Skin of body (tissue), 2 donors: ENCODE results near the gene KDM4C. TPM values are rescaled to one million over a fixed set of nuclear protein-coding genes. Genes with fewer than 3 reads are reported as not detected.
"Not testable (repeated sequence)": the region's sequence is repeated elsewhere in the genome, so short reads cannot be mapped to it uniquely, and the experiment has no call there.

Experiments
- DNase-seq: peaks from one replicate; lab custom pipeline; 2025; lab: John Stamatoyannopoulos, UW
- total RNA-seq: library from RNA; depleted of rRNA; stranded (reverse); fragments of >200 nt; gene quantifications from one replicate; pipeline ENCODE4 v1.2.3, GENCODE V29; 2014

KDM4C gene
- total RNA-seq, 1 donor from 2014 or later = 45.8 TPM

- no peak for DNase-seq
Observed at GRCh38 chr9:7169717-7170389, 412.1 kb downstream of the KDM4C start.

GRCh38 chr9:7171396-7172153, 413.8 kb downstream of the KDM4C start:
- no peak for DNase-seq

GRCh38 chr9:7172154-7173115, 414.7 kb downstream of the KDM4C start:
- no peak for DNase-seq

- DNase-seq = no peak
Observed at GRCh38 chr9:7173139-7173538, 415.4 kb downstream of the KDM4C start.

DNA sequence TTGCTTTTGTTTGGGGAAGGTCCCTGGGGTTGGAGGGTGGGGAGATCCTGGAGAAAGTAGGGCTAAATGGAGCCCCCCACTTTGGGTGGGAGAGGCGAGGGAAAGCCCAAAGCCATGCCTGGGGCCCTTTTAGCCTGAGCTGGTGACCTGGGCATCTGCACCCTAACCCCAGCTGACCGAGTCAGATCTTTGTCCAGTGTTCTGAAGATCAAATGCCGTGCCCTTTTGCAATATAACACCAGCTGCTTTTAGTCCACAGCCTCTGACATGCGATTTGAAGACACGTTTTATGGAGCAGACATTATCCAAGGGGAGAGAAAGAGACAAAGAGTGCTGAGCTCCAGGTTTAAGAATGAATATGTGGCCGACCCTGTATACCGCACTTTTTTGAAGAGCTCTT, 416.5 kb downstream of the KDM4C start:
- no peak for DNase-seq

- DNase-seq = no peak
Observed at GRCh38 chr9:7174884-7175283, 417.1 kb downstream of the KDM4C start.

- DNase-seq = peak; percentile 22
Observed at GRCh38 chr9:7176561-7176960, 418.8 kb downstream of the KDM4C start.

DNA sequence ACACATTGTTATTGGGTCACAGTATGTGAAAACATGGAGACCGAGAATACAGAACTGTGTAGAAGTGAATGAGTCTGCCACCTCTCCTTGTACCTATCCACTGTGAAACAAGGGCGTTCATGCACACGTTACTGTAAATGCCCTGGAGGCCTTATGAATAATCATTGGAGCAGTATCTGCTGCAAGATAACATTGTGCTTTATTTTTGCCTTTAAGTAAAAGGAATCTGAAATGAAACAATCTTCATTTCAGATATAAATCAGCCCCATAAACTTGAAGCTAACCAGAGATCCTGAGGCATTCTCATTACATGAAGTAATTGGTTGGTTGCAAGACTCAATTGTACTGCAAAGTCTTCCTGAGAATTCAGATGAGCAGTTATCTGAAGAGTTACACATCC, 419.6 kb downstream of the KDM4C start:
- DNase-seq = no peak

DNA sequence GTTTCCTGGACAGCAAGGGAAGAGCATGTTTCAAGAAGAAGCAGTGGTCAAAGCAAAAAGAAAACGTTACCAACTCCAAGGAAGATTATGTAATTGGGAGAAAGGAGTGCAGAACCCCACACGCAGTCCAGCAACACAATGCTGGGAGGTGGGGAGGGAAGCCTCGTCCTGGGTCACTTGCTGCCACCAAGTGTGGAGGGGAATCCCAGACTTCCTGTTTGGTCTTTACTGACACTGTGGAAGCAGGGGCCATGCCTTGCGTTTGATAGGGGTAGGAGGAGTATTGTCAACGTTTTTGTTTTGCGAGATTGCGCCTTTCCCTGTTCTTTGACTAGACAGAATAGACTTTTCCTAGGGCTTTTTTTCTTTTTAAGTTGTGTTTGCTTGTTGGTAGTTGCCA, 421.0 kb downstream of the KDM4C start:
- no peak for DNase-seq

DNA sequence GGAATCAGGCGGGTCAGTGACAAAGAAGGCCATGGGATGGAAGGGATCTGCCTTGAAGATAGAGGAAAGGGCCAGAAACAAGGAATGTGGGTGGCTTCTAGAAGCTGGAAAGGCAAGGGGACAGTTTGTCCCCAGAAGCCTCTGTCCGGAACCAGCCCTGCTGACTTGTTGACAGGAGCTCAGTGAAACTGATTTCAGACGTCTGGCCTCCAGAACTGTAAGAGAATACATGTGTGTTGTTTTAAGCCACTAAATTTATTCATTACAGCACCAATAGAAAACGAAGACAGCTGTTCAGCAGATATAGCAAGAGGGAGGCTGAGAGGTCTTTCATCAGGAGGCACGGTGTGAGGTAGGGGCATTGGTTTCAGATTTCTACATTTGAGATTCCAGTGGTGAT, 422.5 kb downstream of the KDM4C start:
- DNase-seq = no peak

GRCh38 chr9:7183139-7183538, 425.4 kb downstream of the KDM4C start:
- not testable (repeated sequence) for DNase-seq

GRCh38 chr9:7185612-7186011, 427.8 kb downstream of the KDM4C start:
- no peak for DNase-seq

DNA sequence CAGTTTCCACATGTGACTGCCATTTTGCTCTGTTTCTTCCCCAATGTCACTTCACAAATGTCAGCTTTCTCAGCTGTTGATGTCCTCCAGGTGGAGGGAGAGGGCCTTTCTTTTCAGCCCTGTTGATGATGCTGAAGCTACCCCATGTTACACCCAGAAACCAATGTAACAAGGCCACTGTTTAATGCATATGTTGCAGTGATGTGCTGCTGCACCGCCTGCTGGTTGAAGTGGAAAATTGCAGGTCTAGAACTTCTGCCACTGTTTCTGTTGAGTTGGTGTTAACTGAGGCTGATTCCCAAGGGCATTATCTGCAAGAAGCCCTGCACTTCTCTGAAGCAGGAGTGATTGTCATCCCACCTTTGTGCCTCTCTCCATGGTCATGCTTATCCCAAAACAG, 428.4 kb downstream of the KDM4C start:
- no peak for DNase-seq

GRCh38 chr9:7192266-7192665, 434.5 kb downstream of the KDM4C start:
- no peak for DNase-seq

DNA sequence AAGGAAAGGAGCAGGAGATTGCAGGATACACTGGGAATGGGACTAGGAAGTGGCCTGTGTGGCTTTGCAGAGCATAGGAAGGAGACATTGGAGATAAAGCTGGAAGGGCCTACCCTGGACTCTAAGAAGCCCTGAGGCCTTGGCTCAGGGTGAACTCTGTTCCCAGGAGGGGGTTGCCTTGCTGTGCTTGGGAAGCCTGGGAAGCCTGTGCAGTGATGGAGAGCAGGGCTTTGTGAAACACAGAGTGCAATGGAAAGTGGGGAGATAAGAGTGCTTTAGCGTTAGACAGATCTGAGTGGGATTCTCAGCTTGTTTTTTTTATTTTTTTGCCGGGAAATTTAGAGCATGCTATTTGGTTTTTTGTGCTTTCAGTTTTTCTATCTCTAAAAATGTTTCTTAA, 437.8 kb downstream of the KDM4C start:
- DNase-seq = no peak

DNA sequence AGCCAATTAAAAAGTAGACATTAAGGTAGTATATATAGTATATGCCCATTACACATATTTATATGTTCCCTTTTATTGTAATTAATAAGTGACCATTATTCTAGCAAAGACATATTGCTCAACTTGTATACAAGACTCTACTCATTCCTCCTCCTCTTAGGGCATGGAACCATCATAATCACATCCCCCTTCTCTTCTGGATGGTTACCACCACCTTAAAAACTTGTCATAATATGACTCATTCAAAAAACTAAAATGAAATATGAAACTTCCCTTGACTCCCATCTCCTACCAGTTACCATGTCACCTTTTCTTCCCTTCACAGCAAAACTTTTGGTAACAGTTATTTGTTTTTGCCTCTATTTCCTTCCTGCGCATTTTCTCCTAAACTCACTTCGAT, 438.7 kb downstream of the KDM4C start:
- no peak for DNase-seq

DNA sequence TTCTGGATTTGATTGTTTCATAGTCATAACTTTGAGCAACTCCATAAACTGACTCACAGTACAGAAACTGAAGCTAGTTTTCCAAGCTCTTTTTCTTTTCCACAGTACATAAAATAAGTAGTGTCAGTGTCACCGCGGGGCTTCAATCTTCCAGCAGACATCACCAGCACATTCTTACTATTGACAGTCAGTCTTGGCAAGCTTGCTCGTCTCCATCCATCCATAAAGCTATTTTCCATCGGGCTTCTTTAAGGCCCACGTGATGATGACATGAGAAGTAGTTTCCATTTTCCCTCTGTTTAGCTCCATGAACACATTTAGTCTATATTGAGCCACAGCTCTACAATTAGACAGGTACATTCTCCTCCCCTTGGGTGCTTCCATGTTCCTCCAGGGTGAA, 443.4 kb downstream of the KDM4C start:
- no peak for DNase-seq

- no peak for DNase-seq
Observed at GRCh38 chr9:7205806-7206205, 448.0 kb downstream of the KDM4C start.

GRCh38 chr9:7206221-7206758, 448.5 kb downstream of the KDM4C start:
- no peak for DNase-seq

GRCh38 chr9:7209016-7209715, 451.4 kb downstream of the KDM4C start:
- DNase-seq = no peak

DNA sequence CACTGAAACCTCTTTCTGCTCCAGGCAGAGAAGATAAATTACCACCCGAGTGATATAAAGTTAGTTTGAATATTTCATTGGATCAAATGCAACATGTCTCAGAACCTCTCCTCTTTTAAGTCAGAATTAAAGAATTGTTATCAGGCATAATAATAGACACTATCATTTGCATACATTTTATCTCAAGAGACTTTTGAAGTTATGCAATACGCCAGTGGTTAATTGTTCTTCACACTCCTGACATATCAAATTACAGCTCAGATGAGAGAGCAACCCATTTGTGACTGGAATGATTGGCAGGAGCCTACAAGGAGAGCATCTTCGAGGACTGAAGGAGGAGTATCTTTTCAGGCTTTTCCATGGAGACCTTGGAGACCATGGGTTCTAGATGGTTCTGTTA, 452.2 kb downstream of the KDM4C start:
- DNase-seq = no peak
